ENCODE measurements around the gene ARHGAP18.

DNA sequence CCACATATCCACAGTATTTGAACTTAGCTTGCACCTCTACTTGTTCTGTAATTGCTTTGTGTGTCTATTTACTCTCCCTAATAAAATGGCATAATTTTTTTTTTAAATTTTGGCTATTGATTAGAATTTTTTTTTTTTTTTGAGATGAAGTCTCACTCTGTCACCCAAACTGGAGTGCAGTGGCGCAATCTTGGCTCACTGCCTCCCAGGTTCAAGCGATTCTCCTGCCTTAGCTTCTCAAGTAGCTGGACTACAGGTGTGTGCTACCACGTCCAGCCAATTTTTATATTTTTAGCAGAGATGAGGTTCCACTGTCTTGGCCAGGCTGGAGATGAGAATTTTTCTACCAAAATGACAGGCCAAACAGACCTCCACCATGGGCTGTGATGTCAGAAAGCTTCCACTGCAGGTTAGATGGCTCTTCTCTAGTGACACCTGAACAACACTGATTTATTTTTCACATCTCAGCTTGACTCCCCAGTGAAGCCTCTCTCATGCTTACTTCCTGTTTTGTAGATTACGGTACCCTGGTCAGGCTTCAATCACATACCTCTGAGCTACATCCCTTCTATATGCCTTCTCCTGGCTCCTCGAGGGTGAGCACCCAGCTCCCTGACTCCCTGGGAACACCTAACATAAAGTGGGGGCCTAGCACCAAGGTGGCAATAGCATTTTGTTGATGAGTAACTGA, 112.8 kb downstream of the ARHGAP18 start:
- no peak for TF ChIP-seq POLR2A (IDR thresholded peaks at IDR 0.05; ENCODE audit: low read depth, low read length)
- no peak for TF ChIP-seq POLR2AphosphoS5 (IDR thresholded peaks at IDR 0.05; ENCODE audit: low read depth, low read length)
- TF ChIP-seq TAF1 (IDR thresholded peaks at IDR 0.05; ENCODE audit: borderline replicate concordance, low read depth, low read length), result no peak

All from GM12892 (cell line).